NCI-H1694 (cell line): ENCODE data around the gene ATP6AP2.
"Not testable (repeated sequence)": the region's sequence is repeated elsewhere in the genome, so short reads cannot be mapped to it uniquely, and the experiment has no call there.

Experiments
- DNase-seq: peaks from one replicate; lab custom pipeline; 2025; lab: John Stamatoyannopoulos, UW

ATP6AP2 gene

DNA sequence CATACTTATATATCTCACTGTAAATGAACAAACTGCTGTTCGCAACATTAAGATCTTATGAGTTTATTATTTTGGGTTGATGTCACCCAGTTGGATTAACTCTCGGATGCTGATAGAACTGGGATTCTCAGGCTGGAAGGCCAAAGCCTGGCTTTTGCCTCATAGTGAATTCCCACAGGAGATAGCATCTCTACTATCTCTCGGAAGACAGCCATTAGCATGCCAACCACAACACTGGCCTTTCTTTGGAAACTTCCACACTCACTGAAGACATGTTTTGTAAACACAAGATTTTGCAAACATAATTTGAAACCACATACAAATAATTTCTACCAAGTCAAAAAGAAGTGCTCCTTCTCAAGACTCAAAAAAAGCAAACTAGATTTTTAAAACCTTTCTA lies 4.5 kb upstream of the ATP6AP2 start:
- DNase-seq = no peak

DNA sequence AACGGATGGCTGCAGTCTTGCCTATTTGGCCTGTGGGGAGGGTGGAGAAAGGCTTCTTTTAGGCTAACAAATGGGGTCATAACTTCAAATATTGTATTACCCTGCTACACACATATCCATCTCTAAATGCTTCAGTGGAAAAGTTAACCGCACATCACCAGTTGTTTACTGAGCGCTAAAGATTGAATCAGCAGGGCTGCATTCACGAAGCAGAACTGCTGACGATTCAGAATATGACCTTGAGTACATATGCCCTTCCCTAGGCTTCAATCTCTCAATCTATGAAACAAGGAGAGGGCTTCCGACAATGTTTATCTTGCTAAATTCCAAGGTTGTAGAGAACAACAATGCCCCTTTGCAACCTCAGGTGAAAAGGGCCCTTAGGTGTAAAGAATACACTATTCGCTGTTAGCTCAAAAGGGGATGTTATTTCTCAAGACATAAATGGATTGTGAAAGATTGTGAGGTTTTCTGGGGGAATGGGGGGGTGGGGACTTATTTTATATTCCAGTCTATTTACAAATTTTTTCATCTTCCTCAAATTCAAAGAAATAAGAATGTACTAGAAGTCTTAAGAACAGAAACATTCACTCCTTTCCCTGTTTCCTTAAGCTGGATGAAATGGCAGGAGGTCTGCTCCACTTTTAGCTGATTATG lies 2.6 kb upstream of the ATP6AP2 start:
- no peak for DNase-seq

DNA sequence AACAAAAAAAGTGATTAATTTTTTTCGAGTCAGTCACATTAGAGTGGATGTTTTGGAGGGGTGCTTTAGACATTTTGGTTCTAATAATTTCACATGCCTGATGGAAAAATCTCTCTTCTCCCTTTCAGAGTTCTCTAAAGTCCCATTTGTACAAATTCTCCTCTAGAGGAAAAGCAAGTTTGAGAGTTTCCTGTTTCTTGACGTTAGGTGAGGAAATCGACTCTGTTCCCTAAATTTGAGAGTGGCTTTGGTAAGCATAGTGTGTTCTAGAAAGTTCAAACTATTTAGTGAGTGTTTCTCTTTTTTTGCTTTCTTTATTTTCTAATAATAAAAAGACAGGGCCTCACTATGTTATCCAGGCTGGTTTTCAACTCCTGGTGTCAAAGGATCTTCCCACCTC lies 1.6 kb upstream of the ATP6AP2 start:
- DNase-seq = no peak

DNA sequence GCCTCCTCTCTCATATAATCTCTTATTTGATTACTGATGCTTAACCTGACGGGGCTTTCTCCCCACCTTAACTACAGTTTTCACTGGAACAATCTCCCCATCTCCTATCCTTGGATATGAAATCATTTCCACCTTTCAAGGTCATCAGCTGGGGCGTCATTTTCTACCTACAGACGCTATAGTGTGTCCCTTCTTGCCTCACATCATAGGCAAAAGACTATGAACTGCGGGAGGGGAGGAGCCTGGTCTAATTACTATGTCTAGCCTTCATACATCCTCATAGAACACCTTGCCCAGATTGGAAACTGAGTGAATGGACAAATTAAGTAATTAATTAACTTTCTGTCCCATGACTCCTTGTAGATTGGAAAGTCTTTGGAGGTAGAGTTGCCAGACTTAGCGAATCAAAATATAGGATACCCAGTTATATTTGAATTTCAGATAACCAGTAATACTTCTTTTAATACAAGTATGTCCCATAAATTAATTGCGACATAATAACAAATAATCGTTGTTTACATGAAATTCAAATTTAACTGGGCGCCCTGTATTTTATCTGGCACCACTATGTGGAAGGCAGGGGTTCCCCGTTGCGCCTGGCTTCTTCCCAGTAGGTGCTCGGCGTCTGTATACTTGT lies 752 bp upstream of the ATP6AP2 start:
- DNase-seq = no peak

DNA sequence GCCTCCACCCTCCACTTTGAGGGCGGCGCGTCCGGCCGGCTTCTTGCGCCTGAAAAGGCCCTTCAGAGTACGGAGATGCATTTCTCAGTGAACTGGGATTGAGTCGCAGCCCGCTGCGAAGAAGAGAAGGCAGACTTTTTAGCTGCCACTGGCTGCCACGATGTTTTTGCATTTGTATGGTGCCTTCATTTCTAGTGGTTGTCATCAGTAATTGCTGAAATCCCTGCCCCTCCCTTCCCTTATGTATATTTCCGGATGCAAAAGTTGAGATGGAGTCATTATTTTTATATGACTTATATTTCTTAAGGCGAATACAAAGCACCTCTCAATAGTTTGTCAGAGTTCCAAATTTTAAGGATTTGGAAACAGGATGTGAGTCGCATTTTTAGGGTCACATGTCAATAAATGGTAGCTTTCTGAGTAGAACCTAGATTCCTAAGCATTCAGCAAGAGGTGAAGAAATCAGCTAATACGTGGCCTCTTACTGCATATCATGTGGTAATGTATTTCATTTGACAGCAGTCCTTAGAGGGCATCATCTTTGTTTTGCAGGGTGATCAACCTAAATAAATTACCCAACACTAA lies 658 bp downstream of the ATP6AP2 start:
- no peak for DNase-seq

DNA sequence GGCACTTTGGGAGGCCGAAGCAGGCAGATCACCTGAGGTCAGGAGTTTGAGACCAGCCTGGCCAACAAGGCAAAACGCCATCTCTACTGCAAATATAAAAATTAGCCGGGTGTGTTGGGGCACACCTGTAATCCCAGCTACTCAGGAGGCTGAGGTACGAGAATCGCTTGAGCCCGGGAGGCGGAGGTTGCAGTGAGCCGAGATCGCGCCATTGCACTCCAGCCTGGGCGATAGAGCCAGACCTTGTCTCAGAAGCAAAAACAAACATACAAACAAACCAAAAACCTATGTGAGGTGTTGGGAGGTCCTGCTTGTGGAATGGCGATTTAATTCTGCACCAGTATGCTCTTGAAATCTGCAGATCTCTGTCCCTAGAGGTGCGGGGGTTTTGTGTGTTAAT lies 1.4 kb downstream of the ATP6AP2 start:
- not testable (repeated sequence) for DNase-seq

DNA sequence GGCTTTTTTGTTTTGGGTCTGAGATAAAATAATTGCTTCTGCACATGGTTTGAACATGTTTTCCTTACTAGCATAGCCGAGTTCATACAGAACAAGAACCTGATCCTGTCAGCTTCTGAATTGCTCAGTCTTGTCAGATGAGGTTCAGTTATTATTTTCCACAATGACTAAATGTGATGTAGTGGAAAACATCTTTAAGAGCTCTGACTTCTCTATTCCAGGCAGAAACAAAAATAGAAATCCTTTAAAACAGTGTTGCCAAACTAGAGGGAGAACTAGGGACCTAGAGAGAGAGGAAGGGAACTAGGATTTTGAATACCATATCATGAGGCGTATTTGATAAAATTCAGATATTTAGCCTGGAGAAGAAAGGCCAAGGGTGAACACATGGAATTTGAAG lies 2.0 kb downstream of the ATP6AP2 start:
- no peak for DNase-seq

DNA sequence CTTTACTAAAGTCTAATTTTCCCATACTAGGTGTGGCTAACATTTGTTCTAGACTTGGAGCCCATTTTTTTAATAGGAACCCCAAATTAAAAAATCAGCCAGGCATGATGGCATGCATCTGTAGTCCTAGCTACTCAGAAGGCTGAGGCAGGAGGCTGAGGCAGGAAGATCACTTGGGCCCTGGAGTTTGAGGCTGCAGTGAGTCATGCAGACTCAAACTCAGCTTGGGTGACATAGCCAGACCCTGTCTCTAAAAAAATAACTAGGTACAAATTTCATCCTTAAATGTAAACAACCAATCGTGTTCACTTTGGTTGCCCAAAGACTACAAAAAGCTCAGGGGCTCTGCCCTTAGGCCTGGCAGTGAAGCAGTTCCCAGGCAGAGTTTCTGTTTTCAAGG lies 6.9 kb downstream of the ATP6AP2 start:
- not testable (repeated sequence) for DNase-seq

DNA sequence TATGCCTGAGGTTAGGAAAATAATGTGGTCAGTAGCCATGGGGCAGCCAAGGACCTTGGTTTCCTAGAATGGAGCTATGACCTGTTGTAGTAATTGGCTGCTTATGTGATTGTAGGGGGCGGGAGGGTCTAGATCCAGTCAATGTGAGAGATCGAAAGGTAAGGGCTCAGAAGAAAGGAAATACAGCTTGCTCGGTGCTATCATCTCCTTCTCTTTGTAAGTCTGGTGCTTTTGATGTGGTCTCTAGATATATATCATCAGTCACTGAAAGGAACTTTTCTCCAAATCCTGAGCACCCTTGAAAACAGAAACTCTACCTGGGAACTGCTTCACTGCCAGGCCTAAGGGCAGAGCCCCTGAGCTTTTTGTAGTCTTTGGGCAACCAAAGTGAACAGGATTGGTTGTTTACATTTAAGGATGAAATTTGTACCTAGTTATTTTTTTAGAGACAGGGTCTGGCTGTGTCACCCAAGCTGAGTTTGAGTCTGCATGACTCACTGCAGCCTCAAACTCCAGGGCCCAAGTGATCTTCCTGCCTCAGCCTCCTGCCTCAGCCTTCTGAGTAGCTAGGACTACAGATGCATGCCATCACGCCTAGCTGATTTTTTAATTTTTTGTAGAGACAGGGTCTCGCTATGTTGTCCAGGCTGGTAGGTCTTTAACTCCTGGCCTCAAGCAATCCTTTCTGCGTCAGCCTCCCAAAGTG lies 9.0 kb downstream of the ATP6AP2 start:
- not testable (repeated sequence) for DNase-seq

DNA sequence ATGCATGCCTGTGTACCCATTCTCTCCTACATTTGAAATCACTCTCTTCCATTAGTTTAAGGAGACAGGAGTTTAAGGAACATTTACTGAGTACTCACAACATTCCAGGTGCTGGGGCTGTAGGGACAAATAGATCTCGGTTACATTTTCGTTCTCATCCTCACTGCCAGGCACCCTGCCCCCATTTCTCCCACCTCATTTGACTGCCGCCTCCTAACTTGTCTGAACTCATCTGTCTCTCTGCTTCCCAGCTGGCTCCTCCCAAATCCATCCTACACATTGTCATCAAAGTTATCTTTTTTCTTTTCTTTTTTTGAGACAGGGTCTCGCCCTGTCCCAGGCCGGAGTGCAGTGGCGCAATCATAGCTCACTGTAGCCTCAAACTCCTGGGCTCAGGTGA lies 22.7 kb downstream of the ATP6AP2 start:
- DNase-seq = no peak

DNA sequence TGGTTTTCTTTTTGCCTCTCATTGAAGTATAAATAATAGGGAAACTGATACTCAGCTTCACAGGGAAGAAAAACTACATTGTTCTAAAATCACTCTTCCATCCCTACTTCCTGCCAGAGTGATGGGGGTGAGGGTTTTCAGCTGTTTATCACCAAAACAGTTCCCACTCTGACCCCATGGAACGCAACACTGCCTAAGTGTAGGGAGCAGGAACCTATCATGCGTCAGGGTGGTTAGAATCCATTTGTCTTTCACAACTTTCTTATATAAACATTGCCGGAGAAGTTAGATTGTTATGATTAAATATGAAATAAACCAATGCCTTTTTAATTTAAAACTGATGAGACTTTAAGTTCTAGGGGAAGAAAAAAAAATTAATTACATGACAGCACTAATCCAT lies 26.6 kb downstream of the ATP6AP2 start:
- no peak for DNase-seq

DNA sequence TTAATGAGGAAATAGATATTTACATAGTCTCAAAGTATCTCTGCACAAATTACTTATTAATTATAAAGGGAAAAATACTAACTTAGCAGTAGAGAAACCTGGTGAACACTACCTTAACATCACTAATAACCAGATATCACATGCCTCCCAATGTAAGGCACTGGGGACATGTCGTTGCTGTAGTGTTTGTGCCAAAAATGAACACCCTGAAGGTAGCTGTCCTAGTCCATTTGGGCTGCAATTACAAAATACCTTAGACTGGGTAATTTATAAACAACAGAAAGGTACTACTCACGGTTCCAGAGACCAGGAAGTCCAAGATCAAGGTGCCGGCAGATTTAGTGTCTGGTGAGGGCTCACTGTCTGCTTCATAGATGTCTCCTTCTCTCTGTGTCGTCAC lies 31.7 kb downstream of the ATP6AP2 start:
- DNase-seq = no peak

DNA sequence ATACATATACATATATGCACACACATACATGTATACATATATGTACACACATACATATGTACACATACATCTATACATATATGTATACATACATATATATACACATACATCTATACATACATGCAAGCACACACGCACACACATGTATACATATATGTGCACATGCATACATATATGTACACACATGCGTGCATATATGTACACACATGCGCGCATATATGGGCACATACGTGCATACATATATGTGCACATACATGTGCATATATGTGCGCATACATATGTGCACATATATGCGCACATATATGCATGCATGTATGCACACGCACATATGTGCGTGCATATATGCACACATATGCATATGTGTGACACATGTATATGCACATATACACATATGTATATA lies 35.2 kb downstream of the ATP6AP2 start:
- DNase-seq = no peak

DNA sequence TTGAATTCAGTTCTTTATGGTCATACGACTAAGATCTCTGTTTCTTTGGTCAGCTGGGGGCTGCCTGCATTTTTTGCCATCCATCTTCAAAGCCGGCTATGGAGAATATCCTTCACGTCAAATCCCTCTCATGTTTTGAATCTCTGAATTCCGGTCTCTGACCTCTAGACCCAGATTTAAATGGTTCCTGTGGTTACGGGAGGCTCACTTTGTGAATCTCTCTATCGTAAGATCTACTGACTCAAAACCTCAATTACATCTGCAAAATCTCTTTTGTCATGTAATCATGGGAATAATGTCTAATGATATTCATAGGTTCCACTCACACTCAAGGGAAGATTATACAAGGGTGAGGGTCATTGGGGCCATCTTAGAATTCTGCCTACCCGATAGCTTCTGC lies 36.8 kb downstream of the ATP6AP2 start:
- DNase-seq = no peak

DNA sequence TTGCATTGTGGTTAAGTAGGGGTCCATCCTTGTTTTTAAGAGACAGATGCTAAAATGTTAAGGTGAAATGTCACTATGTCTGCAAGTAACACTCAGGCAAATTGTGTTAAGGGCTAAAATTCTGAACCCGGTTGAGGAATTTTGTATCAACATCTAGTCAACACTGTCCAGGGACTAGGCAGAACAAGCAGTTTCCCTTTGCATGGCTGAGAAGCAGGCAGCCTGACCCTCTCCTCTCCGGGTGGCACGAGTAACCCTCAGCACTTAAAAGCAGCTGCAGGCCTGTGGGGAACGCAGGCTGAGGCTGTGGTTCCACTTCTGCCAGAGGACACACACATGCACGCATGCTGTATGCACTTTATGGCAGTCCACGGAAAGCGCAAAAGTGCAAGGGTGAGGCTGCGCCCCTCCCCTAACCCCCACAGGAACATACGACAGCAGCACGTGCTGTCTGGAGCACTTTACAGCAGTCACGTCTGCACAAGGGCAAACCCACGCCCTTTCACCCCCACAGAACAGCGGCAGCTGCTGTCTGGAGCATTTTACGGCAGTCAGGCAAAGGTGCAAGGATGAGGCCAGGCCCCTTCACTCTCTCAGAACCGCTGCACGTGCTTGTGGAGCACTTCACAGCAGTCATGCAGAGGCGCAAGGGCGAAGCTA lies 41.8 kb downstream of the ATP6AP2 start:
- DNase-seq = no peak

DNA sequence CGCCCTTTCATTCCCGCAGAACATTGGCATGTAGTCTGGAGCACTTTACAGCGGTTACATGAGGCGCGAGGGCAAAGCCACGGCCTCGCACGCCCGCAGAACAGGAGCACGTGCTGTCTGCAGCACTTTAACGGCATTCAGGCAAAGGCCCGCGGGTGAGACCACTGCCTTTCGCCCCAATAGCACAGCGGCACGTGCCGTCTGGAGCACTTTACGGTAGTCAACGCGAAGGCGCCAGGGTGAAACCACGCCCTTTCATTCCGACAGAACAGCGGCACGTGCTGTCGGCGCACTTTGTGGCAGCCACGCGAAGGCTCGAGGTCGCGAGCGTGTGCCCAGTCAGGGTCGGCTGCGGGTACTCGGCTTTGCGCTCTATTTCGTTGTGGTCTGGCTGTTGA lies 42.4 kb downstream of the ATP6AP2 start, which contains the start of gene MPC1L:
TSS of gene MPC1L (plus strand) at position 290 of the 398 bp plus-strand sequence. CDS start 138 bp downstream, outside the sequence.
- DNase-seq = no peak

DNA sequence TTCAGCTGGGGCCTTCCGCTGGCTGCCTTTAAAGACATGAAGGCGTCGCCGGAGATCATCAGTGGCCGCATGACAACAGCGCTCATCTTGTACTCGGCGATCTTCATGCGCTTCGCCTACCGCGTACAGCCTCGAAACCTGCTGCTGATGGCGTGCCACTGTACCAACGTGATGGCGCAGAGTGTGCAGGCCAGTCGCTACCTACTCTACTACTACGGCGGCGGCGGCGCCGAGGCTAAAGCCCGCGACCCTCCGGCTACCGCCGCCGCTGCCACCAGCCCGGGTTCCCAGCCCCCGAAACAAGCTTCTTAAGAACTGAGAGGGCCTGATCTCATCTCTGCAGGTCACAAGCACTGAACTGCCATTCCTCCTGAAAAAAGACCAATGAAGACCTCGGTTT lies 42.9 kb downstream of the ATP6AP2 start:
- DNase-seq = no peak

DNA sequence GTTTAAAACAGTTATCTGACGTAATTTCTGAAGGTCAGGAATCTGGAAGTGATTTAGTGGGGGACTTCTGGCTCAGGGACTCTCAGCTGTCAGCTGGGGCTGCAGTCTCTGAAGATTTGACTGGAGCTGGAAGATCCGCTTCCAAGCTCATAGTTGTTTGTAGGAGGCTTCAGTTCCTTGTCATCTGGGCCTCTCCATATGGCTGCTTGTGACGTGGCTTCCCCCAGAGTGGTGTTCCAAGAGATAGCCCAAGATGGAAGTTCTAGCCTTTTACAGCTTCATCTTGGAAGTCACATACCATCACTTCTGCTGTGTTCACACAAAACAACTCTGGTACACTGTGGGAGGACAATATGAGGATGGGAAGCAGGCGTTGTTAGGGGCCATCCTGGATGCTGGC lies 44.5 kb downstream of the ATP6AP2 start:
- no peak for DNase-seq

DNA sequence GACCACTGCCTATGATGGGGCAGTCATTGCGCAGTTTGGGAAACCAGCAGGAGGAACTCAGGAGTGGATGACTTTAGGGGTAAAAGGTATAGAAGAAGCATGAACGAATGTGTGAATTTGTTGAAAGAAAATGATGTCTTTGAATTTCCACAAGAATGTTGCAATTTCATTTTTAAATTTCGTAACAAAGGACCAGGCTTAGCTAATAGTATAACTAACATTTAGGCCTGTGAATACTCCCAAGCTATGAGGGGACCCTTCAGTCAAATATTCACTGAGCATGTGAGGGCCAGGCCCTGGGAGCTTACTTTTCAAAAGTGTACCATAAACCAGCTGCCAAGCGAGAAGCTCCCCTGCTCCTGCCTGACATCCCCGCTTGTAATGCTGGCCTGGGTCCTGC lies 47.7 kb downstream of the ATP6AP2 start:
- DNase-seq = no peak

DNA sequence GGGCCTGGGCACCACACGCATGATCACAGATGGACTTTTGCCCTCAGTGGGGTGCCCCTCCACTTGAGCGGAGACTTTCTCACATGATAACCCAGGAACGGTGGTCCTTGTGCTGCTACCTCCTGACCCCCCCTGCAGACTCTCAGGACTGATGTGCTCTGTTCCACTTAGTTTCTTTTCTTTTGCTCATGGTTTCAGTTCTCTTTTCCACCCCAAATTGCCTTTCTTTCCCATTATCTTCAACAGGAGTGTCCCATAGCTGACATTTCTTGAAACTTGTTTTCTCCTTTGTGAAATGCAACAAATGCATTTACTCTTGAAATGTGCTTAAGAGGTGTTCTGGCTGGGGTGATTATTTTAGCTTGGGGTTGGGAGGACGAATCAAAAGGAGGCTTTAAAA lies 51.4 kb downstream of the ATP6AP2 start:
- no peak for DNase-seq

DNA sequence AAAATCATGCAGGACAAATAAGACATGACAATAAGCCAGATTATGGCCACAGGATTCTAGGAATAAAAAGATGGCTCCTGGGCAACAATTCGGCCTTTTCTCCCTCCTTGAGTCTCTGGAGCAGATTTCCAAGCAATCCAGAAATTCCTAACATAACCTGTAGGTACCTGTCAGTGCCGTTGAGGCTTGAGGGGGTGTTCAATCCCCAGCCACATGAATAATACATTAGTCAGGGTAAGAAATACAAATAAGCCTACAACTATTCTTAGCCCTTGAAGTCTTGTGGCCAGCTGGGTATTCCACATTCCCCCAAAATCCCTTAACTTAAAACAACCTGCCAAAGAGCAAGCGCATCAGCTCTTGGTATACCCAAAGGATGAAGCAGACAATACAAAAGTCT lies 56.9 kb downstream of the ATP6AP2 start:
- no peak for DNase-seq

DNA sequence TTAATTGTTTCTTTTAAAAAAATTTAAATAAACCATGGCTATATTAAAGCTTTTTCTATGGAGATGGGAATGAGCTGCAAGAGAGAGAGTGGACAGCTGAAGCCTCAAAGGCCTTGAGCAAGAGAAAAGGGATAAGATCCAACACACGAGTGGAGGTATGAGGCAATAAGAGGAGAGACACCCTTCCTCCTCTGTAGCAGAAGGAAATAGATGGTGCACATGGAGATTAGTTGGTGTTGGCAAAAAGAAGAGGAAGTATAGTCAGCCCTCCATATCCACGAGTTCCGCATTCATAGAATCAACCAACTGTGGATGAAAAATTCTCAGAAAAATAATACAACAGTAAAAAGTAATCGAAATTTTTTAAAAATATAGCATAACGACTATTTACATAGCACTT lies 63.4 kb downstream of the ATP6AP2 start:
- no peak for DNase-seq
